Uterus (tissue), 4 donors: ENCODE measurements around the gene TNFSF12. TPM values are rescaled to one million over a fixed set of nuclear protein-coding genes. Genes with fewer than 3 reads are reported as not detected.

ENCODE experiments used
- DNase-seq, 2 donors: peaks; one replicate each; pipeline ENCODE4 v3.0.0-alpha.2; 2019 to 2020
- H3K27ac ChIP-seq, 2 donors: fragments of 200-600 bp; sonication (generic); 1 replicate in 1 of 2; 2 replicates in 1 of 2; pipeline ENCODE4 v1.5.1; 2016 to 2018
- H3K27me3 ChIP-seq, 2 donors: fragments of 200-600 bp; sonication (generic); one replicate each; pipeline ENCODE4 v1.5.1; 2018 to 2019; ENCODE audit warnings: control low read depth in 1 of 2
- H3K36me3 ChIP-seq, 2 donors: fragments of 200-600 bp; sonication (generic); one replicate each; pipeline ENCODE4 v1.5.1; 2019; ENCODE audit warnings: control low read depth in 1 of 2
- H3K4me1 ChIP-seq, 2 donors: fragments of 200-600 bp; sonication (generic); one replicate each; pipeline ENCODE4 v1.5.1; 2018 to 2019; ENCODE audit warnings: control low read depth in 1 of 2
- H3K4me3 ChIP-seq, 2 donors: fragments of 200-600 bp; sonication (generic); 1 replicate in 1 of 2; 2 replicates in 1 of 2; pipeline ENCODE4 v1.5.1; 2018 to 2019; ENCODE audit warnings: mild to moderate bottlenecking in 1 of 2
- H3K9me3 ChIP-seq, 2 donors: fragments of 200-600 bp; sonication (generic); one replicate each; pipeline ENCODE4 v1.5.1; 2019; ENCODE audit warnings: control low read depth in 1 of 2
- CTCF ChIP-seq, 4 experiments: fragments of 200-600 bp in 2 of 4; fragments of 450-650 bp in 2 of 4; sonication (generic) in 2 of 4; IDR thresholded peaks; one replicate each; pipeline ENCODE4 v1.5.1; 2016 to 2019; ENCODE audit warnings: antibody characterized with exemption in 4 of 4, mild to moderate bottlenecking in 2 of 4, moderate library complexity in 1 of 4
- POLR2A ChIP-seq, 2 donors: fragments of 450-650 bp; IDR thresholded peaks; one replicate each; pipeline ENCODE4 v1.6.1; 2016; ENCODE audit warnings: antibody characterized with exemption in 2 of 2, mild to moderate bottlenecking in 1 of 2, moderate library complexity in 1 of 2
- intact Hi-C: fragments of 100-400 bp; cut with DNase I; formaldehyde crosslinking; loops from one replicate; pipeline ENCODE4 v1.15.1; 2023; ENCODE audit warnings: low total_unique reads
- total RNA-seq, 4 donors: library from RNA; depleted of rRNA in 3 of 4; stranded (reverse); fragments of >200 nt in 3 of 4; gene quantifications; one replicate each; pipeline versions ENCODE4 v1.1.0 to v1.2.4, GENCODE V29; 2014 to 2023
- donor health status: DM: yes; HTN: yes; CAD: no.

Gene TNFSF12
- total RNA-seq, 4 donors from 2014 or later = 15.3 to 63.1 (median 33.7) TPM

DNA sequence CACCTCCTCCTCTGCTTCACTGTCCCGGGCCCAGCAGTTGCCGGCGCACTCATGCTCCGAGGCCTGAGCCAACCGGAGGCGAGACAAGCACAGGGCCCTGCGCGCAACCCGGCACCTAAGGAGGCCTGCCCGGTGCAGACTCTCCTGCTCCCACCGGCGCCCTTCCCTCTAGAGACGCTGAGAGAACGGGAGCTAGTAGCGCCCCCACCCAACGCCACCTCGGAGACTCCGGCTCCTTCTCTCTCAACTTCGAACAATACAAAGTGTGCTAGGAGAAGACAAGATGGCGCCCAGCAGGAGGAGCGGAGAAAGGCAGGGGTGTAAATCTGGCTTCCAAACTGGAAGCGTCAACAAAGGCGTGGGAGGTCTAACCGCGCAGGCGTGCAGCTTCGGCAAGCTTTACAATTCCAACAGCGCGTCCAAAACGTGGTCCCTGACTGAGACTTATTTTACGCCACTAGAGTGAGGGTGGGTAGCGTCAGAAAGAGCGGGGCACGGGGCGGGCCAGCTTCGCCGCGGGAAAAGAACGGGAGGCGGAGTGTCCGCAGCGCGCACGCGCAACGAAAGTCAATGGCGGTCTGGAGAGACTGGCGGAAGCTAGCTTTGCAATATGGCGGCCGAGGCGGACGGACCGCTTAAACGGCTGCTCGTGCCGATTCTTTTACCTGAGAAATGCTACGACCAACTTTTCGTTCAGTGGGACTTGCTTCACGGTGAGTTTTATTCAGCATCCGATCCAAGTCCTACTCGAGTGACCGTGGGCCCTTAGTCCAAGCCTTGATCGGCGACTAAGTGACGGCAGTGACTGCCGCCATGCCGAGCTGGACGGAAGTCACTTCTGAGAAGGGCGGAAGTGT is 34.6 kb downstream of the TNFSF12 start, which contains the start of gene MPDU1:
Gene MPDU1 (plus strand): TSS at position 600 of the 857 bp plus-strand sequence. CDS start 11 bp downstream, at position 611.
- Histone ChIP-seq H3K27me3 (no peaks in the 10 kb centered on the region), H3K27ac (peak within 1 kb of the TSS; percentile 96), H3K36me3 (no peaks in the 10 kb centered on the region), H3K9me3 (no peaks in the 10 kb centered on the region), H3K4me1 (peaks cover 7% of the 10 kb centered on the region in 2 donors), H3K4me3 (peak within 1 kb of the TSS; percentile 64 to 66)
- intact Hi-C loops = loop anchor here (10.0 kb wide), 1 partner anchor 229 kb away; the partner anchor contains the start of genes KCTD11 and TMEM95
- peak in 2 of 4 experiments; percentile 18 to 27 for TF ChIP-seq CTCF (IDR thresholded peaks at IDR 0.05)
- peak; percentile 60 to 73 for TF ChIP-seq POLR2A (IDR thresholded peaks at IDR 0.05)
- DNase-seq = peak; percentile 97 to 98

DNA sequence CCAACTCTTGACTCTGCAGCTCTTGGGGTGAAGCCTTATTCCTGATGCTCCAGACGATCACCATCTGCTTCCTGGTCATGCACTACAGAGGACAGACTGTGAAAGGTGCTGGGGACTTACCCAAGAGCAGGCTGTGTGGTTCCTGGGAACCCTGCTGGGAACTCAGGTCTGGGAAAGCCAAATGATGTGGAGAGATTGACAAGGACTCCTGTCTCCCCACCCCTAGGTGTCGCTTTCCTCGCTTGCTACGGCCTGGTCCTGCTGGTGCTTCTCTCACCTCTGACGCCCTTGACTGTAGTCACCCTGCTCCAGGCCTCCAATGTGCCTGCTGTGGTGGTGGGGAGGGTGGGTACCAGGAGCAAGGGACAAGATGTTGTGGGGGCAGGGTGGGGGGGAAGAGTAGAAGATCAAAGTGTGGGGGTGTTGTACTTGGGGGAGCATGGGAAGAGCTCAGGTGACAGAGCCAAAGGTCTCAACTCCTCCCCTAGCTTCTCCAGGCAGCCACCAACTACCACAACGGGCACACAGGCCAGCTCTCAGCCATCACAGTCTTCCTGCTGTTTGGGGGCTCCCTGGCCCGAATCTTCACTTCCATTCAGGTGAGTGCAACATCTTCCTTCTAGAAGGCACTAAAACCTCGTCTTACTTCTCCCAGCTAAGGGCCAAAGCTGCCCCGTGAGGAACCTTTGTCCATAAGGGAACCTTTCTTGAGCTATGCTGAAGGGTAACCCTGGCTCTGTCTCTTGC is 38.0 kb downstream of the TNFSF12 start:
- H3K4me3 ChIP-seq = no peak overlapping the region
- H3K36me3 ChIP-seq = no peaks in the 10 kb centered on the region
- H3K27ac ChIP-seq = peak overlapping the region; percentile 82 to 85
- intact Hi-C loops = loop anchor here (10.0 kb wide), 1 partner anchor 232 kb away; the partner anchor contains the start of genes KCTD11 and TMEM95
- DNase-seq = no peak
- H3K9me3 ChIP-seq = no peaks in the 10 kb centered on the region
- no peak for TF ChIP-seq CTCF (IDR thresholded peaks at IDR 0.05)
- TF ChIP-seq POLR2A (IDR thresholded peaks at IDR 0.05) = no peak
- no peaks in the 10 kb centered on the region for H3K27me3 ChIP-seq
- H3K4me1 ChIP-seq = peaks cover 7 to 11% of the 10 kb centered on the region in 2 donors

GRCh38 chr17:7587420-7588151 is 38.7 kb downstream of the TNFSF12 start:
- peak overlapping the region; percentile 82 to 85 for H3K27ac ChIP-seq

More at GRCh38 chr17:7587420-7588151, 38.7 kb downstream of the TNFSF12 start:
- Histone ChIP-seq H3K4me1 (peaks cover 6 to 11% of the 10 kb centered on the region in 2 donors), H3K27me3 (no peaks in the 10 kb centered on the region), H3K4me3 (peak overlapping the region in 1 of 2 donors; percentile 79), H3K9me3 (no peaks in the 10 kb centered on the region), H3K36me3 (no peaks in the 10 kb centered on the region)
- intact Hi-C loops = loop anchor here (10.0 kb wide), 1 partner anchor 233 kb away; the partner anchor contains the start of genes KCTD11 and TMEM95
- peak in 1 of 2 donors; percentile 64 for DNase-seq
- TF ChIP-seq CTCF (IDR thresholded peaks at IDR 0.05) (no peak), POLR2A (IDR thresholded peaks at IDR 0.05) (no peak)
